Neural cell (in vitro differentiated cells): ENCODE data around the gene TBCK. TPM values are rescaled to one million over a fixed set of nuclear protein-coding genes. Genes with fewer than 3 reads are reported as not detected.

Experiments used
- H2AFZ ChIP-seq: fragments of 200-600, 300-800 bp; sonication (generic), shearing (Covaris generic); 2 replicates; pipeline ENCODE4 v1.6.0; 2014; ENCODE audit warnings: low read depth, mild to moderate bottlenecking, antibody characterized with exemption, low read length, moderate library complexity
- H3F3A ChIP-seq: fragments of 200-600 bp; shearing (Covaris generic); 2 replicates; pipeline ENCODE4 v1.6.1; 2016; ENCODE audit warnings: mild to moderate bottlenecking, moderate library complexity, mixed read lengths, antibody characterized with exemption, low read length; ENCODE audit not compliant: insufficient read depth, poor library complexity, severe bottlenecking
- H3K27ac ChIP-seq: fragments of 200-600, 300-800 bp; sonication (generic), shearing (Covaris generic); 2 replicates; pipeline ENCODE4 v1.5.1; 2014; ENCODE audit warnings: mild to moderate bottlenecking, low read length, moderate library complexity
- H3K27me3 ChIP-seq: fragments of 300-800, 200-600 bp; sonication (generic), shearing (Covaris generic); 2 replicates; pipeline ENCODE4 v1.6.0; 2014; ENCODE audit warnings: mild to moderate bottlenecking, low read depth, low read length, moderate library complexity; ENCODE audit not compliant: insufficient read depth
- H3K36me3 ChIP-seq: fragments of 300-800, 200-600 bp; sonication (generic), shearing (Covaris generic); 2 replicates; pipeline ENCODE4 v1.5.1; 2014; ENCODE audit warnings: mild to moderate bottlenecking, antibody characterized with exemption, low read length, moderate library complexity; ENCODE audit not compliant: insufficient read depth
- H3K4me2 ChIP-seq: fragments of 300-800, 200-600 bp; sonication (generic), shearing (Covaris generic); 2 replicates; pipeline ENCODE4 v1.6.0; 2014; ENCODE audit warnings: mild to moderate bottlenecking, low read length
- H3K4me3 ChIP-seq: fragments of 300-800, 200-600 bp; sonication (generic), shearing (Covaris generic); 2 replicates; pipeline ENCODE4 v1.5.1; 2014; ENCODE audit warnings: mild to moderate bottlenecking, low read length, moderate library complexity
- H3K79me2 ChIP-seq: fragments of 200-600 bp; shearing (Covaris generic); replicated peaks from 2 replicates; pipeline ENCODE4 v1.6.0; 2014; ENCODE audit warnings: mild to moderate bottlenecking, low read length, moderate library complexity; ENCODE audit not compliant: insufficient read depth
- H3K9ac ChIP-seq: fragments of 300-800, 200-600 bp; sonication (generic), shearing (Covaris generic); 2 replicates; pipeline ENCODE4 v1.6.1; 2016; ENCODE audit warnings: mild to moderate bottlenecking, low read length, mixed read lengths
- H3K9me2 ChIP-seq: fragments of 200-600 bp; shearing (Covaris generic); 2 replicates; pipeline ENCODE4 v1.6.1; 2016; ENCODE audit warnings: mild to moderate bottlenecking, low read length, mixed read lengths; ENCODE audit not compliant: insufficient read depth
- H3K9me3 ChIP-seq: fragments of 200-600, 300-800 bp; sonication (generic), shearing (Covaris generic); 2 replicates; pipeline ENCODE4 v1.6.1; 2016; ENCODE audit warnings: mild to moderate bottlenecking, mixed run types, low read length, moderate library complexity, mixed read lengths
- H4K20me1 ChIP-seq: fragments of 200-600 bp; shearing (Covaris generic); 2 replicates; pipeline ENCODE4 v1.6.1; 2016; ENCODE audit warnings: mild to moderate bottlenecking, mixed run types; ENCODE audit not compliant: insufficient read depth
- CTCF ChIP-seq: fragments of 450-650 bp; IDR thresholded peaks from 2 replicates; pipeline ENCODE4 v1.5.1; 2014; ENCODE audit warnings: antibody characterized with exemption, mild to moderate bottlenecking, moderate library complexity; ENCODE audit not compliant: poor library complexity, severe bottlenecking
- EP300 ChIP-seq: fragments of 450-650 bp; conservative IDR thresholded peaks from 2 replicates; pipeline ENCODE4 v1.6.1; 2014; ENCODE audit warnings: antibody characterized with exemption, mild to moderate bottlenecking, moderate library complexity; ENCODE audit not compliant: poor library complexity, severe bottlenecking
- EZH2 ChIP-seq: fragments of 200-600, 300-800 bp; shearing (Covaris generic), sonication (generic); IDR thresholded peaks from 2 replicates; pipeline ENCODE4 v1.6.1; 2014; ENCODE audit warnings: antibody characterized with exemption, low read length, borderline replicate concordance, mild to moderate bottlenecking; ENCODE audit not compliant: insufficient read depth, poor library complexity, severe bottlenecking
- MXI1 ChIP-seq: fragments of 450-650 bp; conservative IDR thresholded peaks from 2 replicates; pipeline ENCODE4 v1.6.1; 2014; ENCODE audit warnings: antibody characterized with exemption, mild to moderate bottlenecking; ENCODE audit not compliant: poor library complexity, severe bottlenecking
- POLR2AphosphoS5 ChIP-seq: IDR thresholded peaks from 2 replicates; pipeline ENCODE4 v1.6.1; 2012
- RAD21 ChIP-seq: fragments of 450-650 bp; conservative IDR thresholded peaks from 2 replicates; pipeline ENCODE4 v1.6.1; 2014; ENCODE audit warnings: antibody characterized with exemption, mild to moderate bottlenecking, moderate library complexity
- SMC3 ChIP-seq: fragments of 450-650 bp; conservative IDR thresholded peaks from 2 replicates; pipeline ENCODE4 v1.6.1; 2014; ENCODE audit warnings: antibody characterized with exemption, mild to moderate bottlenecking, moderate library complexity; ENCODE audit not compliant: poor library complexity
- TAF1 ChIP-seq: IDR thresholded peaks from 2 replicates; pipeline ENCODE4 v1.6.1; 2012; ENCODE audit warnings: low read depth
- polyA plus RNA-seq: library from polyadenylated mRNA; depleted of rRNA; stranded (reverse); fragments of >200 nt; gene quantifications from 2 replicates; pipeline ENCODE4 v1.2.3, GENCODE V29; 2014
- TF ChIP-seq, protein P1 (sequence below): IDR thresholded peaks from 2 replicates; pipeline ENCODE4 v1.6.1; 2012; ENCODE audit warnings: borderline replicate concordance

The TBCK gene
- polyA plus RNA-seq, 1 donor from 2014 or later, result 55.0 TPM

- H3K9ac ChIP-seq, result no peak overlapping the region
- H4K20me1 ChIP-seq, result no peaks in the 10 kb centered on the region
- no peaks in the 10 kb centered on the region for H3K36me3 ChIP-seq
- TF ChIP-seq, protein P1, sequence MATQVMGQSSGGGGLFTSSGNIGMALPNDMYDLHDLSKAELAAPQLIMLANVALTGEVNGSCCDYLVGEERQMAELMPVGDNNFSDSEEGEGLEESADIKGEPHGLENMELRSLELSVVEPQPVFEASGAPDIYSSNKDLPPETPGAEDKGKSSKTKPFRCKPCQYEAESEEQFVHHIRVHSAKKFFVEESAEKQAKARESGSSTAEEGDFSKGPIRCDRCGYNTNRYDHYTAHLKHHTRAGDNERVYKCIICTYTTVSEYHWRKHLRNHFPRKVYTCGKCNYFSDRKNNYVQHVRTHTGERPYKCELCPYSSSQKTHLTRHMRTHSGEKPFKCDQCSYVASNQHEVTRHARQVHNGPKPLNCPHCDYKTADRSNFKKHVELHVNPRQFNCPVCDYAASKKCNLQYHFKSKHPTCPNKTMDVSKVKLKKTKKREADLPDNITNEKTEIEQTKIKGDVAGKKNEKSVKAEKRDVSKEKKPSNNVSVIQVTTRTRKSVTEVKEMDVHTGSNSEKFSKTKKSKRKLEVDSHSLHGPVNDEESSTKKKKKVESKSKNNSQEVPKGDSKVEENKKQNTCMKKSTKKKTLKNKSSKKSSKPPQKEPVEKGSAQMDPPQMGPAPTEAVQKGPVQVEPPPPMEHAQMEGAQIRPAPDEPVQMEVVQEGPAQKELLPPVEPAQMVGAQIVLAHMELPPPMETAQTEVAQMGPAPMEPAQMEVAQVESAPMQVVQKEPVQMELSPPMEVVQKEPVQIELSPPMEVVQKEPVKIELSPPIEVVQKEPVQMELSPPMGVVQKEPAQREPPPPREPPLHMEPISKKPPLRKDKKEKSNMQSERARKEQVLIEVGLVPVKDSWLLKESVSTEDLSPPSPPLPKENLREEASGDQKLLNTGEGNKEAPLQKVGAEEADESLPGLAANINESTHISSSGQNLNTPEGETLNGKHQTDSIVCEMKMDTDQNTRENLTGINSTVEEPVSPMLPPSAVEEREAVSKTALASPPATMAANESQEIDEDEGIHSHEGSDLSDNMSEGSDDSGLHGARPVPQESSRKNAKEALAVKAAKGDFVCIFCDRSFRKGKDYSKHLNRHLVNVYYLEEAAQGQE, result no peak
- no peak for TF ChIP-seq EZH2
- no peak for TF ChIP-seq CTCF
- TF ChIP-seq SMC3, result no peak
- TF ChIP-seq RAD21, result no peak
- TF ChIP-seq TAF1, result no peak
- TF ChIP-seq POLR2AphosphoS5, result no peak
- no peak for TF ChIP-seq MXI1
- no peak for TF ChIP-seq EP300
- no peaks in the 10 kb centered on the region for H3F3A ChIP-seq
- H3K4me3 ChIP-seq, result no peak overlapping the region
- H3K9me3 ChIP-seq, result no peaks in the 10 kb centered on the region
- no peak overlapping the region for H3K4me2 ChIP-seq
- H3K79me2 ChIP-seq, result no peaks in the 10 kb centered on the region
- H2AFZ ChIP-seq, result no peak overlapping the region
- H3K9me2 ChIP-seq, result no peaks in the 10 kb centered on the region
- no peaks in the 10 kb centered on the region for H3K27me3 ChIP-seq
- H3K27ac ChIP-seq, result no peak overlapping the region
Measured at GRCh38 chr4:106303548-106304281, 12.3 kb downstream of the TBCK start.

GRCh38 chr4:106302062-106302438, 14.0 kb downstream of the TBCK start:
- H3K36me3 ChIP-seq, result no peaks in the 10 kb centered on the region
- no peaks in the 10 kb centered on the region for H3K9me3 ChIP-seq
- no peak overlapping the region for H3K9ac ChIP-seq
- no peak overlapping the region for H3K4me2 ChIP-seq
- no peaks in the 10 kb centered on the region for H3K9me2 ChIP-seq
- no peaks in the 10 kb centered on the region for H4K20me1 ChIP-seq
- H3K4me3 ChIP-seq, result no peak overlapping the region
- H3F3A ChIP-seq, result no peaks in the 10 kb centered on the region
- no peak overlapping the region for H3K27ac ChIP-seq
- no peaks in the 10 kb centered on the region for H3K27me3 ChIP-seq
- no peak overlapping the region for H2AFZ ChIP-seq
- H3K79me2 ChIP-seq, result no peaks in the 10 kb centered on the region
- TF ChIP-seq EP300, result no peak
- TF ChIP-seq POLR2AphosphoS5, result no peak
- TF ChIP-seq SMC3, result no peak
- no peak for TF ChIP-seq MXI1
